ENCODE measurements around the gene USP32. TPM values are rescaled to one million over a fixed set of nuclear protein-coding genes. Genes with fewer than 3 reads are reported as not detected.
"Not testable (repeated sequence)": the region's sequence is repeated elsewhere in the genome, so short reads cannot be mapped to it uniquely, and the experiment has no call there.

The USP32 gene, protein sequence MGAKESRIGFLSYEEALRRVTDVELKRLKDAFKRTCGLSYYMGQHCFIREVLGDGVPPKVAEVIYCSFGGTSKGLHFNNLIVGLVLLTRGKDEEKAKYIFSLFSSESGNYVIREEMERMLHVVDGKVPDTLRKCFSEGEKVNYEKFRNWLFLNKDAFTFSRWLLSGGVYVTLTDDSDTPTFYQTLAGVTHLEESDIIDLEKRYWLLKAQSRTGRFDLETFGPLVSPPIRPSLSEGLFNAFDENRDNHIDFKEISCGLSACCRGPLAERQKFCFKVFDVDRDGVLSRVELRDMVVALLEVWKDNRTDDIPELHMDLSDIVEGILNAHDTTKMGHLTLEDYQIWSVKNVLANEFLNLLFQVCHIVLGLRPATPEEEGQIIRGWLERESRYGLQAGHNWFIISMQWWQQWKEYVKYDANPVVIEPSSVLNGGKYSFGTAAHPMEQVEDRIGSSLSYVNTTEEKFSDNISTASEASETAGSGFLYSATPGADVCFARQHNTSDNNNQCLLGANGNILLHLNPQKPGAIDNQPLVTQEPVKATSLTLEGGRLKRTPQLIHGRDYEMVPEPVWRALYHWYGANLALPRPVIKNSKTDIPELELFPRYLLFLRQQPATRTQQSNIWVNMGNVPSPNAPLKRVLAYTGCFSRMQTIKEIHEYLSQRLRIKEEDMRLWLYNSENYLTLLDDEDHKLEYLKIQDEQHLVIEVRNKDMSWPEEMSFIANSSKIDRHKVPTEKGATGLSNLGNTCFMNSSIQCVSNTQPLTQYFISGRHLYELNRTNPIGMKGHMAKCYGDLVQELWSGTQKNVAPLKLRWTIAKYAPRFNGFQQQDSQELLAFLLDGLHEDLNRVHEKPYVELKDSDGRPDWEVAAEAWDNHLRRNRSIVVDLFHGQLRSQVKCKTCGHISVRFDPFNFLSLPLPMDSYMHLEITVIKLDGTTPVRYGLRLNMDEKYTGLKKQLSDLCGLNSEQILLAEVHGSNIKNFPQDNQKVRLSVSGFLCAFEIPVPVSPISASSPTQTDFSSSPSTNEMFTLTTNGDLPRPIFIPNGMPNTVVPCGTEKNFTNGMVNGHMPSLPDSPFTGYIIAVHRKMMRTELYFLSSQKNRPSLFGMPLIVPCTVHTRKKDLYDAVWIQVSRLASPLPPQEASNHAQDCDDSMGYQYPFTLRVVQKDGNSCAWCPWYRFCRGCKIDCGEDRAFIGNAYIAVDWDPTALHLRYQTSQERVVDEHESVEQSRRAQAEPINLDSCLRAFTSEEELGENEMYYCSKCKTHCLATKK (N-terminal part only)
- 33.1 and 39.1 TPM in 2 replicates for total RNA-seq (ENCODE audit: low replicate concordance)
- long read RNA-seq, partial matches to known transcripts: 10 of 10 reads
- long read RNA-seq, other reads (novel, unspliced or antisense): 0 of 10 reads

DNA sequence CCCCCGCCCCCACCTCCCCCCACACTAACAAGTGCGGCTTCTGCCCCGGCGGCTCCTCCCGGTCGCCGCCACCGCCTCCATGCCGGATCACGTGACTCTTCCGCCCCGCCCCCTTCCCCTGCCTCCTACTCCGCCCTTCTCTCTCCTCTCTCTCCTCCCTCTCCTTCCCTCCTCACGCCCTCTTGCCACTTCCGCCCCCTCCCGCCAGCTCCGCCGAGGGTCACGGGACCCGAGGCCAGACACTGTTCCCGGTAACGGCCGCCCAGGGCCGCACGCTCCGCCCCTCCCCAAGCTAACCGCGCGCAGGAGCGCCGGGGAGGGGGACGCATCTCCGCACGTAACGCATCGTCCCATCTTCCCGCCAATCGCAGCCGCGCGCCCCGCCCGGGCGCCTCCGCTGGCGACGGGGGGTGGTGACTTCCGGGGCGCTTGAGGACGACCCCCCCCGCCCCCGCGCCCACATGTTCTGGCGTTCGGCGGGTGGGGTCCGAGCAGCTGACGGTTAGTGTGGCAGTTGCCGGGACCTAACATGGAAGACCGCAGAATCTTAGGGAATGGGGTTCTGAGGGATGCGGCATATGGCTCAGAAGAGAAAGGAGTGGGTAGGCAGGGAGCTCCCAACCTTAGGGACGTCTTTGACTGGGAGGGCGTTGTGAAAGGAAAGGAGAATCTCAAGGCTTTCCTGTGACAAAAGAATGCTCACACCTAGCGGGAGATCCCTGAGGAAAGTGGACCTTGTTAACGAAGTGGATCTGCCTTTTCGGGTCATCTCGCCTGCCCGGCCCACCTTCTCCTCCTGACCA is at the start of gene USP32:
USP32 (minus strand) TSS at position 92 of the 803 bp plus-strand sequence. CDS start 194 bp downstream, outside the sequence.
- H3K4me1 Mint-ChIP-seq (ENCODE audit: unreplicated experiment): peaks cover 39% of the 10 kb centered on the region
- H3K27me3 Mint-ChIP-seq: no peaks in the 10 kb centered on the region
- H3K27ac Mint-ChIP-seq: peak within 1 kb of the TSS; percentile 99
- H3K4me3 Mint-ChIP-seq: peak within 1 kb of the TSS; percentile 97
- no peaks in the 10 kb centered on the region for H3K36me3 Mint-ChIP-seq
- H3K9me3 Mint-ChIP-seq: no peaks in the 10 kb centered on the region
- DNase-seq (ENCODE audit: extremely low spot score, unreplicated experiment): peak; percentile 97
- TF ChIP-seq, protein P1, sequence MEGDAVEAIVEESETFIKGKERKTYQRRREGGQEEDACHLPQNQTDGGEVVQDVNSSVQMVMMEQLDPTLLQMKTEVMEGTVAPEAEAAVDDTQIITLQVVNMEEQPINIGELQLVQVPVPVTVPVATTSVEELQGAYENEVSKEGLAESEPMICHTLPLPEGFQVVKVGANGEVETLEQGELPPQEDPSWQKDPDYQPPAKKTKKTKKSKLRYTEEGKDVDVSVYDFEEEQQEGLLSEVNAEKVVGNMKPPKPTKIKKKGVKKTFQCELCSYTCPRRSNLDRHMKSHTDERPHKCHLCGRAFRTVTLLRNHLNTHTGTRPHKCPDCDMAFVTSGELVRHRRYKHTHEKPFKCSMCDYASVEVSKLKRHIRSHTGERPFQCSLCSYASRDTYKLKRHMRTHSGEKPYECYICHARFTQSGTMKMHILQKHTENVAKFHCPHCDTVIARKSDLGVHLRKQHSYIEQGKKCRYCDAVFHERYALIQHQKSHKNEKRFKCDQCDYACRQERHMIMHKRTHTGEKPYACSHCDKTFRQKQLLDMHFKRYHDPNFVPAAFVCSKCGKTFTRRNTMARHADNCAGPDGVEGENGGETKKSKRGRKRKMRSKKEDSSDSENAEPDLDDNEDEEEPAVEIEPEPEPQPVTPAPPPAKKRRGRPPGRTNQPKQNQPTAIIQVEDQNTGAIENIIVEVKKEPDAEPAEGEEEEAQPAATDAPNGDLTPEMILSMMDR (conservative IDR thresholded peaks at IDR 0.05): peak; percentile 48

GRCh38 chr17:60439501-60439900 is 47.6 kb upstream of the USP32 start:
- Mint-ChIP-seq H3K4me1 (ENCODE audit: unreplicated experiment) (peaks cover 21% of the 10 kb centered on the region), H3K27me3 (no peaks in the 10 kb centered on the region), H3K27ac (no peak overlapping the region), H3K9me3 (no peaks in the 10 kb centered on the region), H3K36me3 (no peaks in the 10 kb centered on the region), H3K4me3 (no peak overlapping the region)
- TF ChIP-seq, protein P1 (conservative IDR thresholded peaks at IDR 0.05): no peak
- no peak for DNase-seq (ENCODE audit: extremely low spot score, unreplicated experiment)

DNA sequence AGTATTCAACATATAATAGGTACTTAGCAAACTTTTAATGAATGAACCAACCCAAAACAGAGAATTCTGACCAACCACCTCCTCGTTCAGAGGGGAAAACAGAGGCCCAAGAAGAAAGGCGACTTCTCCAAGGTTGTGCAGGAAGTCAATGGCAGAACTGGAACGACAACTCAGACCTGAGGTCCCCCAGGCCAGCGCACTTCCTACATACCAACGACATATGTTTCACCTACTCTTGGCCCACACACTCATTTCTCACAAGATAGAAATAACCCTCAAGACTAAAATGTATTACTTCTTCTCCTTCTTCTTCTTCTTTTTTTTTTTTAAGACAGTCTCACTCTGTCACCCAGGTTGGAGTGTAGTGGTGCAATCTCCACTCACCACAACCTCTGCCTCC is 44.7 kb upstream of the USP32 start:
- Mint-ChIP-seq H3K27me3 (no peaks in the 10 kb centered on the region), H3K27ac (no peak overlapping the region), H3K9me3 (no peaks in the 10 kb centered on the region), H3K4me3 (no peak overlapping the region), H3K36me3 (no peaks in the 10 kb centered on the region), H3K4me1 (ENCODE audit: unreplicated experiment) (peaks cover 9% of the 10 kb centered on the region)
- TF ChIP-seq, protein P1 (conservative IDR thresholded peaks at IDR 0.05): no peak
- peak; percentile 25 for DNase-seq (ENCODE audit: extremely low spot score, unreplicated experiment)

GRCh38 chr17:60435244-60436167 is 43.6 kb upstream of the USP32 start:
- Mint-ChIP-seq H3K36me3 (no peaks in the 10 kb centered on the region), H3K4me3 (no peak overlapping the region), H3K27me3 (no peaks in the 10 kb centered on the region), H3K9me3 (no peaks in the 10 kb centered on the region), H3K4me1 (ENCODE audit: unreplicated experiment) (peaks cover 7% of the 10 kb centered on the region), H3K27ac (no peak overlapping the region)
- TF ChIP-seq, protein P1 (conservative IDR thresholded peaks at IDR 0.05): peak; percentile 95
- DNase-seq (ENCODE audit: extremely low spot score, unreplicated experiment): peak; percentile 70

DNA sequence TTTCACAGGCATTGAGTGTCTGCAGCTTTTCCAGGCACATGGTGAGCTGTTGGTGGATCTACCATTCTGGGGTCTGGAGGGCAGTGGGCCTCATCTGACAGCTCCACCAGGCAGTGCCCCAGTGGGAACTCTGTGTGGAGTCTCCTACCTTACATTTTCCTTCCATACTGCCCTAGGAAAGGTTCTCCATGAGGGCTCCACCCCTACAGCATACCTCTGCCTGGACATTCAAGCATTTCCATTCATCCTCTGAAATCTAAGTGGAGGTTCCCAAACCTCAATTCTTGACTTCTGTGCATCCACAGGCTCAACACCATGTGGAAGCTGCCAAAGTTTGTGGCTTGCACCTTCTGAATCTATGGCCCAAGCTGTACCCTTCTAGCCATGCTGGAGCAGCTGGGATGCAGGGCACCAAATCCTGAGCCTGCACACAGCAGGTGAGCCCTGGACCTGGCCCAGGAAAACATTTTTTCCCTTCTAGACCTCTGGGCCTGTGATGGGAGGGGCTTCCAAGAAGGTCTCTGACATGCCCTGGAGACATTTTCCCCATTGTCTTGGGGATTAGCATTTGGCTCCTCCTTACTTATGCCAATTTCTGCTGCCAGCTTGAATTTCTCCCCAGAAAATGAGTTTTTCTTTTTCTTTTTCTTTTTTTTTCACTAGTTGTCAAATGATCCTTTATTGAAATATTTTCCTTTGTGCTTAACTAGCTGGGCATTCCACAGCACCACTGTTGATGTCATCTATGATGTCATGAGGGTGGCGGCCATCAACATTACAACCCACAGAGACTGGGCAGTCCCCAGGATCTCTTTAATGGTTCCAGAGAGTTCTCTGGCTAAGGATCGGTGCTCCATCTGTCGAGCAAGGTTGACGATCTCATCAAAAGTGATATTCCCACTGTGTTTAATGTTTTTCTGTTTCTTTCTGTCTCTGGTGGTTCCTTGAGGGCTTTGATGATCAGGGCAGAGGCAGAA is 41.4 kb upstream of the USP32 start:
- not testable (repeated sequence) for H3K9me3 Mint-ChIP-seq; H3K27me3 Mint-ChIP-seq; H3K36me3 Mint-ChIP-seq; H3K4me1 Mint-ChIP-seq (ENCODE audit: unreplicated experiment); H3K27ac Mint-ChIP-seq; H3K4me3 Mint-ChIP-seq
- DNase-seq (ENCODE audit: extremely low spot score, unreplicated experiment): peak; percentile 48

DNA sequence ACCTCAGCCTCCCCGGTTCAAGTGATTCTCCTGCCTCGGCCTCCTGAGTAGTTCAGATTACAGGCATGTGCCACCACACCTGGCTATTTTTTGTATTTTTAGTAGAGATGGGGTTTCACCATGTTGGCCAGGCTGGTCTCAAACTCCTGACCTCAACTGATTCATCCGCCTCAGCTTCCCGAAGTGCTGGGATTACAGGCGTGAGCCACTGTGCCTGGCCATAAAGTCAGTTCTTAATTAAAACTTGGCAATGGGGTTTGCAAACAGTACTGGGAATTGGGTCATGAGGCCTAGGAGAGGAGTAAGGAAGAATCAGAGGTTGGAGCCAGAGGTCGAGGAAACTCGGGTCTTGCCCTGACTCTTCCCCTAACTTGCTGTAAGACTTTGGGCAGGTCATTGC is 38.6 kb upstream of the USP32 start:
- peak; percentile 25 for DNase-seq (ENCODE audit: extremely low spot score, unreplicated experiment)
- not testable (repeated sequence) for H3K4me1 Mint-ChIP-seq (ENCODE audit: unreplicated experiment); H3K4me3 Mint-ChIP-seq

GRCh38 chr17:60428491-60428890 is 36.6 kb upstream of the USP32 start:
- H3K27ac Mint-ChIP-seq; H3K9me3 Mint-ChIP-seq; H3K4me3 Mint-ChIP-seq; H3K4me1 Mint-ChIP-seq (ENCODE audit: unreplicated experiment); H3K36me3 Mint-ChIP-seq; H3K27me3 Mint-ChIP-seq: not testable (repeated sequence)
- DNase-seq (ENCODE audit: extremely low spot score, unreplicated experiment): peak; percentile 18

More for the DNA sequence above, 38.6 kb upstream of the USP32 start:
- H3K9me3 Mint-ChIP-seq, H3K27ac Mint-ChIP-seq, H3K27me3 Mint-ChIP-seq, H3K36me3 Mint-ChIP-seq: not testable (repeated sequence)
